Activated CD4-positive, CD25-positive, alpha-beta regulatory T cell treated with anti-CD3 and anti-CD28 coated beads, Interleukin-2, amount 50 U/mL, for 24 hours (primary cell): ENCODE measurements around the gene KRT76.

Experiments
- ATAC-seq, 2 donors: fragments of 150-1000 bp; cut with Tn5 transposase; one replicate each; pipeline ENCODE4 v1.10.0; 2021; ENCODE audit warnings: mild to moderate bottlenecking in 1 of 2, moderate library complexity in 1 of 2

KRT76 gene

DNA sequence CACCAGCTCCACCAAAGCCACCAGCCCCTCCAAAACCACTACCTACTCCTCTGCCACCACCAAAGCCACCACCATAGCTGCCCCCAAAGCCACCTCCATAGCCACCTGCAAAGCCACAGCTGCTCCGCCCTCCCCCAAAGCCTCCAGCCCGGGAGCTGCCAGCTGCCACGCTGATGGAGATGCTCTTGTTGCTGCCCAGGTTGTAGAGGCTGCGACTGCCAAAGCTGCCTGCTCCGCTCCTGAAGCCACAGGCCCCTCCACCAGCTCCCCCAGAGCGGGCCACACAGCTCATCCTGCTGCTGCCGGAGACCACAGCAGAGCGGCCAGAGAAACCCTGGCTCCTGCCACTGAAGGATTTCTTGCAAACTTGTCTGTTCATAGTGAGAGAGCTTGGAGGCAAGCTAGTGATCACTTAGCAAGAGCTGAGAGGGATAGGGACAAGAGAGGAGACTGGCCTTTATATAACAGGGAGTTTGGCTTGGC is at the start of gene KRT76:
Gene KRT76, minus strand, starts transcription at position 433 of the 483 bp plus-strand sequence. Its CDS starts 54 bp downstream, at position 379.
- ATAC-seq = no peak

DNA sequence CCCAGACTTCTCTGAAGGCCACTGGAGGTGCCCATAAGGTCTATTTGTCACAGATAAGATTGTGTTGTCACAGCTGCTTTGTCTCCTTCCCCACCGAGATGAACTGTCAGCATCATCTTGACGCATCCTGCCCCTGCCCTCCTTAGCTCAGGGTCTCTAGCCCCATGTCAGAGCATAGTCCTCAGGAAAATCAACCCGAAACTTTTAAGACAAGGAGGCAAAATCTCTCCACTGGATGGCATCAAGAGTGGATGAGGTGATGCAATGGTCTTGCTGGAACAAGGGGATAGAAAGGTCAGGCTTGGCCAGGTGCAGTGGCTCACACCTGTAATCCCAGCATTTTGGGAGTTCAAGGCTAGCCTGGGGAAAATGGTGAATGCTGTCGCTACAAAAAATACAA is 48.8 kb upstream of the KRT76 start:
- ATAC-seq = no peak

DNA sequence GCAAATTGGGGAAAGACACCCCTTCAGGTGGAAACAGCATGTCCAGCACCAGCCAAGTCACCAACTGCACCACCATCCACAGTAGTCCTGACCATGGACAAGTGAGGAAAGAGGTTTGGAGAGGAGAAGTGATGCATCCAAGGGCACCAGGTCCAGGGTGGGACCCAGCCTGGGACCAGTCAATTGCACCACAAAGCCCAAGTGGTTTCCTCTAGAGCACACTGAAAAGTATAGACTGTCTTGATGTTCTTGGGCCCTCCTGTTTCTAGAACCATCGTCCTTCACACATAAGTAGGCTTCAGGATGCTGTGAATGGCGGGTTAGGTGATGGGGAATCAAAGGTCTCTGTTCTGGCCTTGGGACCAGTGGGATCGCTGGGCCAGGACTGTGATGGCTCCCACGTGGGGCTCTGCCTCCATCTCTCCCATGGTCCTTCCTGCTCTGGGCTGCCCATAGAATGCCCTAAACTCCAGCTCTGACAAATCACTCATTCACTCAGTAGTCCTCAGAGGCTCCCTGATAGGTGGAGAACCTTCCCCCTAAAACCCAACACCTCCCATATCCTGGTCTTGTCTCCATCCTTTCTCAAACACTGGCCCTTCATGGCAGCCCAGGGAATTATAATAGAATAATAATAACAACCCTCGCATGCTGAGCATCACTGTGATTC is 47.7 kb upstream of the KRT76 start:
- ATAC-seq = no peak

DNA sequence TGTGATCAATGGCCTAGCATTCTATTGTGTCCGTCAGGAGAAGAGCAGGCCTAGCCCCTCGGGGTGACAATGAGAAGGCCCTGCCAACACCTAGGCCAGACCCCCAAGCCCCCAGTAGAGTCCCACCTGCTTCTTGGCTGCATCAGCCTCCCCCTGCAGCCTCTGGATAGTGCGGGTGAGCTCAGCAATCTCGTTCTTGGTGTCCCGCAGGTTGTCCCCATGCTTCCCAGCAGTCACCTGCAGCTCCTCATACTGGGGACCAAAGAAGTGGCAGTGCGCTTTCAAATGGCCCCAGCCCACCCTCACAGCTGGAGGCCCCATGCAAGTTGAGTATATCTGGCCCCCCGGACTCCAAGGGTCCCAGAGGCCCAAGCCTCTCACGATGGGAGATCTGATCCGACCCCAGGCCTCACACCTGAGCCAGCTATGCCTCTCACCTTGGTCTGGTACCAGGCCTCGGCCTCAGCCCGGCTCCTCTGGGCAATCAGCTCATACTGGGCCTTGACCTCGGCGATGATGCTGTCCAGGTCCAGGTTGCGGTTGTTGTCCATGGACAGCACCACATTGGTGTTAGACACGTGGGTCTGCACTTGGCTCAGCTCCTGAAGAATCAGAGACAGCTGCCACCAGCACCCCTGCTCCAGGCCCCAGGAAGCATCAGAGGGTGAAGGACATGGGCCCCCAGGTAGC is 46.8 kb upstream of the KRT76 start:
- no peak for ATAC-seq

DNA sequence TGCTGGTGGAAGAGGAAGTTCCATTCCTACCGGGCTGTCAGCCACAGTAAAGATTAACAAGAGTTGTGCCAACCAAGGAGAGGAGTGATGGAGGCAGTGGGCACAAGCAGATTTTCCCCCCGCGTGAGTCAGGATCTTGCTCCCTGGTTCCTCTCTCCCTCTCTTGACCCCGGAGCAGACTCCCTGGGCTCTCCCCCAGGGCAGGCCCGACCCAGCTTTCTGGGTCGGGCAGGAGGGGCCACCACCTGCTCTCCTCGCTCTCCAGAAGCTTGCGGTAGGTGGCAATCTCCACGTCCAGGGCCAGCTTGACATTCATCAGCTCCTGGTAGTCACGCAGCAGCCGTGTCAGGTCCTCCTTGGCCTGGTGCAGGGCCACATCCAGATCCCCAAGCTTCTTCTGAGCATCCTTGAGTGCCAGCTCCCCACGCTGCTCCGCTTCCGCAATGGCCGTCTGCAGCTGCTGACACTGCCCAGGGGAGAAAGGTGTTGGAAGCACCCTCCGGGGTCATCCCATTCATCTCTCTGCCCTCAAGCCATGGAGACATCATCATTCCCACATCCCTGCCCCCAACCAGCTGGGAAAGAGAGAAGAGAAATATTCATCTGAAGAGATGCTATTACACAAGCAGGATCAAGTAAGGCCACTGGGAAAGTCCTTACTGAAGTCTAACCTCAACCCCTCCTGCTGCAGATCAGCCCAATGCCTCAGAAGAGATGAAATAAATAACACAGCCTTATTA is 45.8 kb upstream of the KRT76 start:
- ATAC-seq = no peak

DNA sequence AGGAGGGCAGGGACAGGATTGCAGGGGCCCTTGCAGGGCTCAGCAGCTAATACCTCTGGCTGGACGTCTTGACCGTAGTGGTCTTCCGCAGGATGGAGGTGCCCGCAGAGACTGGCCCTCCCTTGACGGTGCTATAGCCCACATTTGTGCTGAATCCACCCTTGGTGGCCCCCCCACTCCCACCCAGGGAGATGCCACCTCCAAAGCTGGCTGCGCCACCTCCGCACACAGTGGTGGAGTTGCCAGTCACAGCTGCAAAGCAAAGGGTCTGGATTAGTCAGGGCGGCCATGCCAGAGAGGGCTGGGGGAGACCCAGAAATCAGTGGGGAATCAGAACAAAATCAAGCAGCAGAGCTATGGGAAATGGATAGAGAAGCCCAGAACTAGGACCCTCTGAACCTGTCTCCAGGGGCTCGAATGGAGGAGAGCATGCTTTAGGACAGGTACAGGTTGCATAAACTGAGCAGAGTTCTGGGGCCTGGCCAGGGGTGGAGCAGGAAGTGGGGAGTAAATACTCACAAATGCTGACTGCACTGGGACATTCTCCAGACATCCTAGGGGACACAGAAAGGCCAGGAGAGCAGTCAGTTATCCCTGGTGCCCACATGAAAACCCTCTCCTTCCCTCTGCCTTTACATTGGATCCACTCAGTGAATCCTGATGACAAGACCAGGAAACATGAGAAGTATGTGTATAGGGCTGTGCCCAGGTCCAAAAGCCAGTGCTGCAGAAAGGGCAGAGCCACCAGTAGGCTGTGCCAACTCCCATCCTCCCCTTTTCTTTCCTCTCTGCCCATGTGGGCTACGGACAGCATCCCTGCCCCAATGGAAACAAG is 44.9 kb upstream of the KRT76 start:
- no peak for ATAC-seq

DNA sequence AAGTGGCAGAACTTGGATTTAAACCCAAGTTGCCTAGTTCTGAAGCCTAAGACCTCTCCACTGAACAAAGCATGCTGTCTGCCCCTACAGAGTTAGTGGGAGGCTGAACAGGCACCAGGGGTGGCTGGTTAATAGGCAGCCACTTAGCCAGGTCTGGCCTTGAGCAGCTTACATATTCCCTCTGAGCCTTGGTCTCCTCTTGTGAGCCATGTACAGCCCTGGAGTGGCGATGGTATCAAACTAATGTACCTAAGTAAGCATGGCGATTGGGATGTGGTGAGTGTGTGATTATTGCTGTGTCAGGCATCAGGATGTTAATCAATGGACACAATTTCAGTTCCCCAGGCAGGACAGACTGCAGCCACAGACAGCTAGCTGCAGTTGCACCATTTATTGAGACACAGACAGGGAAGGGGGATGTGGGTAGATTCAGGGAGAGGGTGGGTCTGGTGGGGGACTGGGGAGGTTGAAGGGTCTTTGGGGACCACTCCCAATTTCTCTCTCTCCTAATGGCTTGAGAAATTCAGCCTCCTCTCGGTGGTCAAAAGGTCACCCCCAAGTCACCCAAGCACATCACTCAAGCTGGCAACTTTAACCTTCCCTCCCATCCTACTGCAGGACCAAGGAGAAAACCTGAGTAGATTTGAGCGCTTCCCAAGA is 44.1 kb upstream of the KRT76 start:
- no peak for ATAC-seq

DNA sequence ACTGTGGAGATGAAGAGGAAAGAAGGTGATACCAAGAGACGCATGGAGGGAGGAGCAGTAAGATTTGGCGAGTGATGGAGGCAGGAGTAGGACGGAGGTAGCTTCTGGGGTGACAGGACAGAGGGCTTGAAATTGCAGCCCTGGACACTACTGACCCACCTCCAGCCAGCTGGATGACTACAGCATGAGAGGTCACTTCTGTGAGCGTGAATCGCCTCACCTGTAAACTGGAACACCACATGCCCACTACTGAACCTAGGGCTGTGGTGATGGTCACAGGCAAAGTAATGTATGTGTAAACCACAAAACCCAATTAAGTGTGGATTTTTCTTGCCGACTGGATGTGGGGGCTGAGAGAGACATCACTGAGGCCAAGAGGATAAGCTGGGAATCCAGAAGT is 43.4 kb upstream of the KRT76 start:
- ATAC-seq = no peak

DNA sequence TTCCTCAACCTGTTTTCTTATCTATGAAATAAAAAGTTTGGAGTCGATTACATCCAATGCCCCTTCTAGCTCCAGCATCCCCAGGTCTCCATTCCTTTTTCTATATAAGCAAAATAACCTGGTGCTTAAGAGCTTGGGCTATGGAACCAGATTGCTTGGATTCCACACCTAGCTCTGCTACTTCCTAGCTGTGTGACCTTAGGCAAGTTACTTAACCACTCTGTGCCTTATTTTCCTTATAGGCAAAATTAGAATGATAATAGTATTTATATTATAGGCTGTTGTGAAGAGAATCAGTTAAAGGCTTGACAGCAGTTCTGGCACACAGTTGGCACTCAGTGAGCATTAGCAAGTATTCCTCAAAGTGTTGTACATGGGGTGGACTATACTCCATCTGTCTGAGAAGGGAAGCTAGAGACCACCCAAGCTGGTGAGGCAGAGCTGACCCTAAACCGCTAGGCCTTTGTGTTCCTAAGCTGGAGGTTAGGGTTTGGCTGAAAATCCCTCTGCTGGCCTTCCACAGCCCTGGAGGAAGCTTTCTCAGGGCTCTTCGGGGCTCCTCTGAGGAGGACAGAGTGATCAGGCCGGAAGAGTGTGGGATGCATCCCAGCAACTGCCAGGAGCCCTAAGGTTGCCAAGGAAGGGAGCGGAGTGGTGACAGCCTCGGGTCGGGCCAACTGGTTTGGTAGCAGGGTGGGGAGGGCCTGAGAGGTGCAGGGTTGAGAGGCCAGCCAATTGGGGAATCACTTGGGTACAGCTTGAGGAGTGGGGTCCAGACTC is 42.8 kb upstream of the KRT76 start:
- no peak for ATAC-seq

DNA sequence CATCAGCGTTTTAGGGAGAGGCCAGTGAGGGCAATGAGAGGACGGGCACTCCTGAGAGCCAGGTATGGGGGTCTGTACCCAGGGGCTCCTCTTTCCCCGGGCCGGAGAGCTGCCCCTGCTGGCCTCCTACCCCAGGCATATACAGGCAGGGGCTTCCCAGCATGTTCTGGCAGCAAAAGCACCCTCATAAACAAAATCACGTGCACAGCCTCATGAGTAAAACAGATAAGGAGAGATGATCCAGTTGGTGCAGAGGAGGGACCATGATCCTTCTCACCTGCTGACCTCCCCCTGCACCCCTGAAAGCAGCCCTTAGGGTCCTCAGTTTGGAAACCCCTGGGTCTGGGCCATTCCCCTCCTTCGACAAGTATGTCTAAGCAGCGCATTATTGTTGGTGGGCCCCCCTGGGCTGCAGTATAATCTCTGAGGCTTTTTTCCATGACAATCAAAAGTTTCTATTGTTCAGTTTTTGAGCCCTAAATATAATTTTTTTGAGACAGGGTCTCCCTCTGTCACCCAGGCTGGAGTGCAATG is 41.8 kb upstream of the KRT76 start:
- ATAC-seq = no peak

DNA sequence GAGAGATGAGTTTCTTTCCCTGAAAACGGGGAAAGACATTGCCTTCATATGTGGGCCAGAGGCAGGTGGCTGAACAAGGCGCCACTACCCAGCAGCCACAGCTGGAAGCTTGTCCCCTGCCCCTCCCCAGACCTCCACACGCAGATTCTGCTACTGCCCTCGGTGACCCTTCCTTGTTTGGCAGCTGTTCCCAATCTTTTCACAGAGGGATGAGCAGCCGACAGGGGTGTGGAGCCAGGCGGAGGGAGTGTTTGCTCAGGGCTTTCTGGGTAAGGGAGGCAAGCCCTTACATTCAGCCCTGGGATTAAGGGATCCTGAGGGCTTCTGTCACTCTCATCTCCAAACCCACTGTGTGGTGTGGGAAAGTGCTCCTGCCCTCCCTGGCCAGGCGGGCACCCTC is 41.2 kb upstream of the KRT76 start:
- ATAC-seq = no peak

DNA sequence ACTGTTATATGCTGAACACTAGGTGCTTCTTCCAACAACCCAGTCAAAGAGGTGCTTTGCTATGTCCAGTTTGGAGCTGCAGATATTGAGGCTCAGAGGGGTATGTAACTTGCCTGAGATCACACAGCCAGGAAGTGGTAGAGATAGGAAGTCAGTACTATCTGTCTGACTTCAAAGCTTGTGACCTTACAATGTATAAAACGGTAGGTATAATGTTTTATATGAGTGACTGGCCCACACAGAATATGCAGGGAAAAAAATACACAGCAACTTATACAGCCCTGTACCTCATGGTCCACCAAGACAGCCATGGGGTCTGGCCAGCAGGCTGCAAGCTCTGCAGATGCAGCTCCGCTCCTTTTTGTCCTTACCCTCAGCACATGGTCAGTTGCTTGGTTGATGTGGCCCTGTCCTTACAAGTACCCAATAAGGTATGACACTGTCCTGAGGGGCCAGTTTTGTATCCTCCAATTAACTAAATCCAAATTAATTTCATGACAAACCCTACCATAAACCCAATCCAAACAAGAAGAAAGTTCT is 40.6 kb upstream of the KRT76 start:
- no peak for ATAC-seq

DNA sequence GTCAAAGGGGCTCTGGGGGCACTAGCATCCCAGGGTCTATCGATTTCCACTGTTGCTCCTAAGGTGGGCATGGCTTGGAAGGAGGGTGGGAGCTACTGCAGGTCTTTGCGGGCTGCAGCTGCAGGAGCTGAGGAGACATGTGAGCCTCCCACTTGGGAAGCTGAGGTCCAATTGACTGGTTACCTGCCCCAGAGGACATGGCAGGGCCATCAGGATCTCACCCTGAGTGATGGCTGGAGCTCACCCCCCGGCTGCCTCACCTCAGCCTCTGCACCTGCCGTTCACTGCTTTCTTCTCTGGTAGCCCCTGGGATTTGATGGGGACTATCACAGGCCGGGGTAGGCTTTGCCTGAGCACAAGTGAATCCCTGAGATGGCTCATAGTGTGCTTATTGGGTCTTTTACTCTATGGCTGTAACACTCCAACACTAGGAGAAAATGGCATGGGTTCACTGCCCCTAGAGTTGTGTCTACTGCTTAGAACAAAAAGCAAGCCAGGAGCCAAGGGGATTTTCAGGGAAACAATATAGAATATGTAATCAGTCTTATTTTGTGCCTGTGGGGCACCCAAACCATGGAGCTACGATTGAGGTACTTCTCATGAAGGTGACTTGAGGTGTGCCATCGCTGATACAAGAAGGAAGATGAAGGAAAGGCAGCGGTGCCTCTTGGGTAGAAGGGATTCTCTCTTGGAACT is 40.0 kb upstream of the KRT76 start:
- no peak for ATAC-seq

DNA sequence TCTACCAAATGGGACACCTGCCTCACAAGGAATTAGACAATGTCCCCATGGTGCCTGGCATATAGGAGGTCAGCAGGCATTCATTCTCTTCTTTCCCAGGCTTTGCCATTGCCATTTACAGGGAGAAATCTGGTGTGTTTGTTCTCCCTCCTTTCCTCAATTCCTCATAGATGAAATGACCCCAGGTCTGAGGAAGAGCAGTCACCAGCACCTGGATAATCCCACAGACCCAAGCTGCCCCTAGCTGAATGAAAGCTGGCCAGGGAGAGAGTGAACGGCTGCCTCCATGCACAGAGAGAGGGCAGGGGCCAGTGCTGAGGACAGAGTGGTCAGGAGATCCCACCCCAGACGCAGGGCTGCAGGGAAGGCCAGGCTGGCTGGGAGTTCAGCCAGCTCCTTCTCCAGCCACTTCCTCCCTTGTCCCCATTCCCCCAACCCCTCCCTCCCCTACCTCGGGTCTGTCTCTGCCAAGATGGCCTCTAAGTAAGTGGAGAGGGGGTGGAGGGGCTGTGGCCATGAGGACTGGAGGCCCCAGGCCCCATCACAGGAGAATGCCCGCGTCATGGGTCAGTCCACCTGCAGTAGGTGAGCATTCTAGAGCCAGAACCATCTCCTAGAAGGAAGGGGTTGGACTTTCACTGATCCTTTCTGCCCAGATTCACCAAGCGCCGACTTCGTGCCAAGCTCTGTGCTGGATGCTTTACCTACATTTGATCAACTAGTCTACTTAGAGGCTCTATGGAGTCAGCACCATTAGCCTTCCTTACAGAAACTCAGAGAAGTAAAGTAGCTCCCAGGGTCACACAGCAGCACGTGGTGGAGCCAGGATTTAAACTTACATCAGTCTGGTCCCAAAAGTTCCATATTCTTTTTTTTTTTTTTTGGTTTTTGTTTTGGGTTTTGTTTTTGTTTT is 38.8 kb upstream of the KRT76 start:
- no peak for ATAC-seq

DNA sequence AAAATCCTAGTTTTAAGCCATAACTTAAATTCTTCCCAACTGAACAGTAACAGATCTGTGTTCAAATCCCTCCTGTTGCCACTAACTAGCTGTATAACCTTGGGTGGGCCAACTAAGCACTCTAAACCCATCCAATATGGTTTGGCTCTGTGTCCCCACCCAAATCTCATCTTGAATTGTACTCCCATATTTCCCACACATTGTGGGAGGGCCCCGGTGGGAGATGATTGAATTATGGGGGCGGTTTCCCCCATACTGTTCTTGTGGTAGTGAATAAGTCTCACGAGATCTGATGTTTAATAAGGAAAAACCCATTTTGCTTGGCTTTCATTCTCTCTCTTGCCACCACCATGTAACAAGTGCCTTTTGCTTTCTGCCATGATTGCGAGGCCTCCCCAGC is 38.0 kb upstream of the KRT76 start:
- ATAC-seq = no peak

DNA sequence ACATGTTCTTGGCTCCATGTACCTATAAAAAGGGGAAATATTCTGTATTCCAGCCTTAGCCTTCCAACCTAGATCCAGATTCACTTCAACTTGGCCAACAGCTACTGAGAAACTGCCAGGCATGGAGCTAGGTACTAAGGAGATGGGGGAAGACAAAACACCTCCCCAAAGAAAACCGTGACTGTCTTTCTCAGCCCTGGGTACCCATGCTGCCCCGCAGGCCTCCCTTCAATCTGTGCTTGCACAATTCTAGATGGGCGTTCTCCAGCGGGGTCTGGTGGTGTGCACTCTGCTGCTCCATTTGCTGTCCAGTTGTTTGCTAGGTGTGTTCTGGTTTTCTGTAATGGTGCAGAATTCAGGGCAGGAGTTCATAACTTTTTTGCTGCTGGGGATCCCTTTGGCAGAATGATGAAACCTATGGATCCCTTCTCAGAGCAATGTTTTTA is 37.6 kb upstream of the KRT76 start:
- ATAC-seq = no peak

DNA sequence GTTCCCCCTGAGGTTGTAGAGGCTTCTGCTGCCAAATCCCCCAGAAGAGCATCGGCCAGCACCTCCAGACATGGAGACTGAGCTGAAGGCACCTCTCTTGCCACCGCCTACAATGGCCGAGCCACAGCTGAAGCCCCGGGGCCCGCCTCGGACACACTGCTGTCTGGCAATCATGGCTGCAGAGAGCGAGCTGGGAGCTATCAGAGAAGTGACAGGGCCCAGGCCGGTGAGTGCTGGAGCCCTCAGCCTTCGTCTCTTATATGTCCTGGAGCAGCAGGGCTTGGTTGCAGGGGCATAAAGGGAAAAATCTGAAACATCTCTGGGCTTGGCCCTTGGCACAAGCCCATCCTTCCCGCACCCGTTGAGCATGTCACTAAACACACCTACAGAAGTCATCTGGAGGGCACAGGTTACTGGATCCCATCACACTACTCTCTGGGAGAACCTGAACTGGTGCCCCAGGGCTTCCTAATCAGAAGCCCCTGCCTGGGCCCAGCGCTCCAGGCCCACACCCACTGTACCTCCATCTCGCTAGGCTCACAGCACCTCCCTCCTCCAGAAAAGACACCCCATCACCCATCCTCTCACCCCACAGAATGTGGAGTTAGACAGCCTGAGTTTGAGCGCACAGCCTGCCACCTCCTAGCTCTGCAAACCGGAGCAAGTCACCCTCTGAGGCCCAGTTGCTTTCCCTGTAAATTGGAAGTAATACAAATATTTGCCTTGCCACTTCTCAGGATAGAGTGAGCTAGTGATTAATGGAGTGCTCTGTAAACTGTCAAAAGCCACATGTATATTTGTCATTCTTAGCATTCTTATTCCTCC is 37.0 kb upstream of the KRT76 start, which contains the start of gene KRT4:
Gene KRT4, minus strand, starts transcription at position 232 of the 825 bp plus-strand sequence. Its CDS starts 58 bp downstream, at position 174.
- ATAC-seq = no peak
